ENCODE data around the gene CCDC88B. TPM values are rescaled to one million over a fixed set of nuclear protein-coding genes. Genes with fewer than 3 reads are reported as not detected.

CCDC88B gene
- total and polyA plus RNA-seq, 12 donors: 4.2 to 42.7 (median 7.0) TPM

GRCh38 chr11:64382586-64382985 lies 42.6 kb downstream of the CCDC88B start:
- ATAC-seq (no peak), DNase-seq (no peak)
- intact Hi-C loops (cut with DNase I): no loop called here
- WGBS, 2 donors: 66 to 67% methylated on average over 8 of the region's 8 CpGs
- Histone ChIP-seq H3K4me3 (no peak overlapping the region), H3K27me3 (no peaks in the 10 kb centered on the region), H3K4me1 (peaks cover 0 to 36% (median 29%) of the 10 kb centered on the region in 9 donors), H3K9me3 (no peaks in the 10 kb centered on the region), H3K36me3 (no peaks in the 10 kb centered on the region), H3K27ac (no peak overlapping the region)
- TF ChIP-seq CTCF (IDR thresholded peaks at IDR 0.05): no peak

GRCh38 chr11:64383580-64383979 lies 43.6 kb downstream of the CCDC88B start:
- no peaks in the 10 kb centered on the region for H3K27me3 ChIP-seq

GRCh38 chr11:64384028-64384737 lies 44.2 kb downstream of the CCDC88B start:
- intact Hi-C loops (cut with DNase I): no loop called here
- DNase-seq (no peak), ATAC-seq (peak in 7 of 8 donors; percentile 19 to 67 (median 47))
- Histone ChIP-seq H3K27ac (no peak overlapping the region), H3K27me3 (no peaks in the 10 kb centered on the region), H3K9me3 (no peaks in the 10 kb centered on the region), H3K4me1 (peaks cover 0 to 25% (median 18%) of the 10 kb centered on the region in 9 donors), H3K36me3 (no peaks in the 10 kb centered on the region), H3K4me3 (no peak overlapping the region)
- WGBS, 2 donors: 60 to 66% methylated on average over 17 of the region's 17 CpGs
- TF ChIP-seq CTCF (IDR thresholded peaks at IDR 0.05): no peak

More at GRCh38 chr11:64383580-64383979, 43.6 kb downstream of the CCDC88B start:
- Histone ChIP-seq H3K27ac (no peak overlapping the region), H3K4me1 (peaks cover 0 to 30% (median 23%) of the 10 kb centered on the region in 9 donors), H3K36me3 (no peaks in the 10 kb centered on the region), H3K4me3 (no peak overlapping the region), H3K9me3 (no peaks in the 10 kb centered on the region)
- intact Hi-C loops (cut with DNase I): no loop called here
- no peak for TF ChIP-seq CTCF (IDR thresholded peaks at IDR 0.05)
- 42 to 46% methylated on average over 2 of the region's 2 CpGs for WGBS, 2 donors
- no peak for DNase-seq
- ATAC-seq: no peak

GRCh38 chr11:64384981-64385944 lies 45.3 kb downstream of the CCDC88B start:
- H3K36me3 ChIP-seq: no peaks in the 10 kb centered on the region
- no peak overlapping the region for H3K4me3 ChIP-seq
- peaks cover 0 to 25% (median 18%) of the 10 kb centered on the region in 9 donors for H3K4me1 ChIP-seq
- peak in 1 of 9 donors; percentile 11 for TF ChIP-seq CTCF (IDR thresholded peaks at IDR 0.05)
- ATAC-seq (peak in 6 of 8 donors; percentile 41 to 69 (median 46)), DNase-seq (no peak)
- WGBS, 2 donors: 59 to 63% methylated on average over 15 of the region's 15 CpGs
- peak overlapping the region in 1 of 10 donors; percentile 3 for H3K27ac ChIP-seq
- H3K9me3 ChIP-seq: no peaks in the 10 kb centered on the region
- no peaks in the 10 kb centered on the region for H3K27me3 ChIP-seq
- intact Hi-C loops (cut with DNase I): no loop called here

Measured in heart right ventricle (tissue), 16 donors.